Activated T-cell treated with anti-CD3 and anti-CD28 coated beads, Interleukin-2, amount 50 U/mL, for 72 hours (primary cell): ENCODE measurements around the gene SLC32A1. TPM values are rescaled to one million over a fixed set of nuclear protein-coding genes. Genes with fewer than 3 reads are reported as not detected.
A peak's percentile ranks its signal among the peaks of the same experiment; 100 is the strongest.

ENCODE experiments used
- ATAC-seq, 2 donors: fragments of 150-1000 bp; cut with Tn5 transposase; replicated peaks in 1 of 2; 2 replicates each; pipeline ENCODE4 v1.10.0; 2021; ENCODE audit warnings: moderate library complexity in 2 of 2, mild to moderate bottlenecking in 1 of 2
- DNase-seq, 2 donors: peaks; one replicate each; pipeline ENCODE4 v3.0.0; 2021 to 2022; ENCODE audit warnings: mixed read lengths in 1 of 2
- H3K27ac Mint-ChIP-seq: one replicate; pipeline ENCODE4 v1.8.0; 2022; ENCODE audit warnings: mild to moderate bottlenecking, moderate library complexity, mixed read lengths
- H3K27me3 Mint-ChIP-seq: one replicate; pipeline ENCODE4 v1.8.0; 2022; ENCODE audit warnings: low read depth, mixed read lengths
- H3K36me3 Mint-ChIP-seq, 2 donors: one replicate each; pipeline ENCODE4 v1.8.0; 2022; ENCODE audit warnings: mixed read lengths in 2 of 2, mild to moderate bottlenecking in 1 of 2; ENCODE audit not compliant: insufficient read depth in 2 of 2
- H3K4me1 Mint-ChIP-seq: one replicate; pipeline ENCODE4 v1.8.0; 2022; ENCODE audit warnings: low read depth, mixed read lengths
- H3K4me3 Mint-ChIP-seq, 2 donors: one replicate each; pipeline ENCODE4 v1.8.0; 2022; ENCODE audit warnings: mild to moderate bottlenecking in 2 of 2, mixed read lengths in 2 of 2, moderate library complexity in 2 of 2
- H3K9me3 Mint-ChIP-seq, 2 donors: one replicate each; pipeline ENCODE4 v1.8.0; 2022; ENCODE audit warnings: mixed read lengths in 2 of 2
- total RNA-seq, 2 donors: library from RNA; stranded (reverse); gene quantifications; one replicate each; pipeline ENCODE4 v1.2.3, GENCODE V29; 2022

The SLC32A1 gene
- total RNA-seq, 2 donors from 2014 or later = 0.12 TPM; not detected in 1

- peaks cover 3% of the 10 kb centered on the region in 2 donors for H3K36me3 Mint-ChIP-seq
- ATAC-seq = no peak
- no peak overlapping the region for H3K27ac Mint-ChIP-seq
Observed at GRCh38 chr20:38728191-38728781, 4.0 kb downstream of the SLC32A1 start.

GRCh38 chr20:38728911-38729642, 4.8 kb downstream of the SLC32A1 start:
- Mint-ChIP-seq H3K4me1 (peaks cover 63% of the 10 kb centered on the region), H3K4me3 (peak overlapping the region; percentile 67 to 72), H3K9me3 (no peaks in the 10 kb centered on the region), H3K36me3 (peaks cover 3% of the 10 kb centered on the region in 2 donors), H3K27me3 (peaks cover 89% of the 10 kb centered on the region), H3K27ac (peak overlapping the region; percentile 82)
- DNase-seq = peak; percentile 15 to 19
- no peak for ATAC-seq

More at GRCh38 chr20:38728191-38728781, 4.0 kb downstream of the SLC32A1 start:
- Mint-ChIP-seq H3K9me3 (no peaks in the 10 kb centered on the region), H3K4me3 (peak overlapping the region; percentile 65 to 74), H3K27me3 (peaks cover 86% of the 10 kb centered on the region), H3K4me1 (peaks cover 66% of the 10 kb centered on the region)
- peak; percentile 4 to 12 for DNase-seq

- H3K36me3 Mint-ChIP-seq = peaks cover 3% of the 10 kb centered on the region in 2 donors
- H3K27me3 Mint-ChIP-seq = peaks cover 92% of the 10 kb centered on the region
- ATAC-seq = no peak
- peak overlapping the region; percentile 12 for H3K27ac Mint-ChIP-seq
- H3K4me1 Mint-ChIP-seq = peaks cover 58% of the 10 kb centered on the region
- peak in 1 of 2 donors; percentile 17 for DNase-seq
- H3K9me3 Mint-ChIP-seq = no peaks in the 10 kb centered on the region
- peak overlapping the region; percentile 44 to 83 for H3K4me3 Mint-ChIP-seq
Observed at GRCh38 chr20:38729767-38730166, 5.5 kb downstream of the SLC32A1 start.

- peaks cover 92% of the 10 kb centered on the region for H3K27me3 Mint-ChIP-seq
- H3K4me1 Mint-ChIP-seq = peaks cover 53% of the 10 kb centered on the region
- H3K27ac Mint-ChIP-seq = peak overlapping the region; percentile 12
- ATAC-seq (no peak), DNase-seq (peak; percentile 5 to 12)
- peak overlapping the region; percentile 73 to 83 for H3K4me3 Mint-ChIP-seq
- peaks cover 3% of the 10 kb centered on the region in 2 donors for H3K36me3 Mint-ChIP-seq
- no peaks in the 10 kb centered on the region for H3K9me3 Mint-ChIP-seq
Observed at GRCh38 chr20:38730167-38730988, 6.1 kb downstream of the SLC32A1 start.

- Mint-ChIP-seq H3K4me3 (peak overlapping the region; percentile 73 to 83), H3K27me3 (peaks cover 92% of the 10 kb centered on the region), H3K27ac (no peak overlapping the region), H3K9me3 (no peaks in the 10 kb centered on the region), H3K36me3 (peaks cover 3% of the 10 kb centered on the region in 2 donors), H3K4me1 (peaks cover 47% of the 10 kb centered on the region)
- DNase-seq = peak; percentile 83 to 85
- ATAC-seq = peak; percentile 75 to 76
Observed at GRCh38 chr20:38730989-38731737, 6.9 kb downstream of the SLC32A1 start.

- DNase-seq (no peak), ATAC-seq (peak in 1 of 2 donors; percentile 6)
- no peaks in the 10 kb centered on the region for H3K9me3 Mint-ChIP-seq
- peak overlapping the region; percentile 73 to 83 for H3K4me3 Mint-ChIP-seq
- no peak overlapping the region for H3K27ac Mint-ChIP-seq
- H3K36me3 Mint-ChIP-seq = peaks cover 3% of the 10 kb centered on the region in 2 donors
- peaks cover 43% of the 10 kb centered on the region for H3K4me1 Mint-ChIP-seq
- peaks cover 90% of the 10 kb centered on the region for H3K27me3 Mint-ChIP-seq
Observed at GRCh38 chr20:38731738-38732113, 7.4 kb downstream of the SLC32A1 start.

GRCh38 chr20:38732981-38733380, 8.7 kb downstream of the SLC32A1 start:
- ATAC-seq = no peak
- Mint-ChIP-seq H3K27me3 (peaks cover 90% of the 10 kb centered on the region), H3K4me3 (no peak overlapping the region), H3K36me3 (peaks cover 0 to 3% of the 10 kb centered on the region in 2 donors), H3K27ac (no peak overlapping the region), H3K4me1 (peaks cover 30% of the 10 kb centered on the region), H3K9me3 (no peaks in the 10 kb centered on the region)
- no peak for DNase-seq

- no peak for DNase-seq
- ATAC-seq = no peak
- H3K36me3 Mint-ChIP-seq = no peaks in the 10 kb centered on the region
- no peaks in the 10 kb centered on the region for H3K9me3 Mint-ChIP-seq
- peaks cover 13% of the 10 kb centered on the region for H3K4me1 Mint-ChIP-seq
- H3K4me3 Mint-ChIP-seq = no peak overlapping the region
- no peak overlapping the region for H3K27ac Mint-ChIP-seq
- peaks cover 74% of the 10 kb centered on the region for H3K27me3 Mint-ChIP-seq
Observed at GRCh38 chr20:38735172-38735571, 10.9 kb downstream of the SLC32A1 start.

GRCh38 chr20:38737887-38738286, 13.6 kb downstream of the SLC32A1 start:
- no peaks in the 10 kb centered on the region for H3K36me3 Mint-ChIP-seq
- peaks cover 72% of the 10 kb centered on the region for H3K27me3 Mint-ChIP-seq
- DNase-seq = no peak
- H3K27ac Mint-ChIP-seq = no peak overlapping the region
- no peaks in the 10 kb centered on the region for H3K9me3 Mint-ChIP-seq
- no peak for ATAC-seq
- H3K4me3 Mint-ChIP-seq = no peak overlapping the region
- no peaks in the 10 kb centered on the region for H3K4me1 Mint-ChIP-seq

- H3K4me3 Mint-ChIP-seq = no peak overlapping the region
- H3K27me3 Mint-ChIP-seq = peaks cover 14% of the 10 kb centered on the region
- H3K27ac Mint-ChIP-seq = no peak overlapping the region
- H3K4me1 Mint-ChIP-seq = peaks cover 23% of the 10 kb centered on the region
- H3K9me3 Mint-ChIP-seq = no peaks in the 10 kb centered on the region
- ATAC-seq (no peak), DNase-seq (no peak)
- no peaks in the 10 kb centered on the region for H3K36me3 Mint-ChIP-seq
Observed at GRCh38 chr20:38745757-38746156, 21.5 kb downstream of the SLC32A1 start.

GRCh38 chr20:38747495-38748096, 23.3 kb downstream of the SLC32A1 start:
- ATAC-seq (no peak), DNase-seq (no peak)
- Mint-ChIP-seq H3K9me3 (no peaks in the 10 kb centered on the region), H3K27me3 (no peaks in the 10 kb centered on the region), H3K4me3 (peak overlapping the region; percentile 87 to 91), H3K4me1 (peaks cover 23% of the 10 kb centered on the region), H3K36me3 (peaks cover 0 to 2% of the 10 kb centered on the region in 2 donors), H3K27ac (no peak overlapping the region)
